HG03565 (cell line): Measurements from ENCODE around the gene PPCDC.
A peak's percentile ranks its signal among the peaks of the same experiment; 100 is the strongest.

ENCODE experiments used
- ATAC-seq: cut with Tn5 transposase; IDR thresholded peaks from one replicate; pipeline ENCODE4 v1.9.1; 2021; ENCODE audit warnings: mild to moderate bottlenecking, moderate library complexity; ENCODE audit not compliant: unreplicated experiment

The PPCDC gene

GRCh38 chr15:75043509-75044257 lies 20.3 kb downstream of the PPCDC start:
- ATAC-seq: peak; percentile 26

GRCh38 chr15:75044258-75044878 lies 21.0 kb downstream of the PPCDC start:
- no peak for ATAC-seq

- ATAC-seq: no peak
These were observed 22.1 kb downstream of the PPCDC start for GRCh38 chr15:75045332-75046015.

- no peak for ATAC-seq
These were observed 25.0 kb downstream of the PPCDC start for GRCh38 chr15:75048394-75048793.

GRCh38 chr15:75049392-75049791 lies 26.0 kb downstream of the PPCDC start:
- no peak for ATAC-seq

GRCh38 chr15:75050283-75050682 lies 26.9 kb downstream of the PPCDC start:
- ATAC-seq: no peak

GRCh38 chr15:75051191-75051608 lies 27.8 kb downstream of the PPCDC start:
- ATAC-seq: no peak

GRCh38 chr15:75051711-75052110 lies 28.3 kb downstream of the PPCDC start:
- ATAC-seq: no peak

GRCh38 chr15:75052972-75053747 lies 29.8 kb downstream of the PPCDC start:
- no peak for ATAC-seq

- no peak for ATAC-seq
These were observed 30.3 kb downstream of the PPCDC start for GRCh38 chr15:75053748-75054125.

GRCh38 chr15:75054172-75054897 lies 30.9 kb downstream of the PPCDC start:
- ATAC-seq: no peak

GRCh38 chr15:75056036-75056435 lies 32.6 kb downstream of the PPCDC start:
- no peak for ATAC-seq

GRCh38 chr15:75058127-75058905 lies 34.9 kb downstream of the PPCDC start:
- no peak for ATAC-seq

GRCh38 chr15:75059607-75060006 lies 36.2 kb downstream of the PPCDC start:
- no peak for ATAC-seq

- ATAC-seq: no peak
These were observed 37.9 kb downstream of the PPCDC start for GRCh38 chr15:75061272-75061671.

GRCh38 chr15:75062706-75063105 lies 39.3 kb downstream of the PPCDC start:
- no peak for ATAC-seq

- no peak for ATAC-seq
These were observed 39.9 kb downstream of the PPCDC start for GRCh38 chr15:75063338-75063737.

GRCh38 chr15:75063889-75064288 lies 40.5 kb downstream of the PPCDC start:
- no peak for ATAC-seq

GRCh38 chr15:75064846-75065245 lies 41.5 kb downstream of the PPCDC start:
- ATAC-seq: no peak

- ATAC-seq: no peak
These were observed 42.1 kb downstream of the PPCDC start for GRCh38 chr15:75065467-75065850.
